Measurements from ENCODE around the gene VSTM2A.
"Not testable (repeated sequence)": the region's sequence is repeated elsewhere in the genome, so short reads cannot be mapped to it uniquely, and the experiment has no call there.

Gene VSTM2A, protein sequence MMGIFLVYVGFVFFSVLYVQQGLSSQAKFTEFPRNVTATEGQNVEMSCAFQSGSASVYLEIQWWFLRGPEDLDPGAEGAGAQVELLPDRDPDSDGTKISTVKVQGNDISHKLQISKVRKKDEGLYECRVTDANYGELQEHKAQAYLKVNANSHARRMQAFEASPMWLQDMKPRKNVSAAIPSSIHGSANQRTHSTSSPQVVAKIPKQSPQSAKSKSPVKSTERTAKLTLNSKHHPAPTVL

GRCh38 chr7:54541669-54542625 lies at the start of gene VSTM2A:
Gene VSTM2A (plus strand): TSS chr7:54542375. CDS start chr7:54542731, 356 bp downstream.
- no peaks in the 10 kb centered on the region for H3K36me3 Mint-ChIP-seq (ENCODE audit: low read depth)
- peaks cover under 1% of the 10 kb centered on the region for H3K9me3 Mint-ChIP-seq
- no peak within 1 kb of the TSS for H3K27ac Mint-ChIP-seq
- H3K27me3 Mint-ChIP-seq, result peaks cover 58% of the 10 kb centered on the region
- intact Hi-C loops (cut with micrococcal nuclease), result no loop called here
- H3K4me1 Mint-ChIP-seq (ENCODE audit: low read depth), result no peaks in the 10 kb centered on the region
- no peak within 1 kb of the TSS for H3K4me3 Mint-ChIP-seq

GRCh38 chr7:54504531-54504930 lies 37.6 kb upstream of the VSTM2A start:
- H3K9me3 Mint-ChIP-seq, result peaks cover 33% of the 10 kb centered on the region
- H3K27ac Mint-ChIP-seq; H3K27me3 Mint-ChIP-seq; H3K4me1 Mint-ChIP-seq (ENCODE audit: low read depth); H3K36me3 Mint-ChIP-seq (ENCODE audit: low read depth); intact Hi-C loops (cut with micrococcal nuclease); H3K4me3 Mint-ChIP-seq: not testable (repeated sequence)

DNA sequence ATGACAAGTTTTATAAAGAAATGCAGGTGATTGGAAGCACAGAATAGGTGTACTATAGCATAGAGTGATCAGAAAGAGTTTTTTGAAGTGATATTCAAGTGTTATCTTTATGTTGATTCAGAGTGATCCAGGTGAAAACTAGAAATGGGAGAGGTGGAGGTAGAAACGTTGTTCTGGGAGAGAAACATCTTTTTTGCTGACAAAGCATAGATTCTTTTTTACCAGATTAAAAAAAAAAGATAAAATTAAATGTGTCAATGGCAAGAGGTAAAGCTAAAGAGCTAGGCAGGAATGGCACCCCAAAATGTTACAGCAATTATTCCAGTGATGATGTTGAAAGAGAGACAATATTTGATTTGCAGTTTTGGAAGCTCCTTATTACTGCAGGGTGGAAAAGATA lies 12.6 kb upstream of the VSTM2A start:
- intact Hi-C loops (cut with micrococcal nuclease), result no loop called here
- Mint-ChIP-seq H3K36me3 (ENCODE audit: low read depth) (no peaks in the 10 kb centered on the region), H3K9me3 (peaks cover 38% of the 10 kb centered on the region), H3K4me1 (ENCODE audit: low read depth) (no peaks in the 10 kb centered on the region), H3K4me3 (no peak overlapping the region), H3K27me3 (no peaks in the 10 kb centered on the region), H3K27ac (no peak overlapping the region)

GRCh38 chr7:54538122-54538521 lies 4.1 kb upstream of the VSTM2A start:
- Mint-ChIP-seq H3K27ac (no peak overlapping the region), H3K9me3 (peaks cover 18% of the 10 kb centered on the region), H3K36me3 (ENCODE audit: low read depth) (no peaks in the 10 kb centered on the region), H3K4me3 (no peak overlapping the region), H3K27me3 (peaks cover 21% of the 10 kb centered on the region), H3K4me1 (ENCODE audit: low read depth) (no peaks in the 10 kb centered on the region)
- intact Hi-C loops (cut with micrococcal nuclease), result no loop called here

DNA sequence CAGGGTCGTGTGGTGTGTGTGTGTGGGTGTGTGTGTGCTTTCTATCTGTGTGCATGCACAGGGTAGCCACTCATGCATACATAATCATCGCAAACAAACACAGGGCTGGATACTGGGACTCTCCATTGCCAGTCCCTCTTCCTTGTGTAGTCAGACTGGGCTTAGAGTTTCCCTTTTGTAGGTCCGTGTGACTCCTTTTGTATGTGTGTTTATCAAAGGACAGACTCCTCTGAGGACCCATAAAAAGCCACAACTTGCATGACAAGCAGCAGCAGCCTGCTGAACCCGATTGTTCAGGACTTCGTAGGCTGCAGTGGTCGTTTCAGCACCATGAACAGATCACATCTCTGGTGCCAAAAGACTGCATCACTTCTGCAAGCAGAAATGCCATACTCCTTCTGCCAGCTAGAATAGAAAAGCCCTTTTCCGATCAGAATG lies 895 bp downstream of the VSTM2A start:
- H3K36me3 Mint-ChIP-seq (ENCODE audit: low read depth), result no peaks in the 10 kb centered on the region
- peaks cover 60% of the 10 kb centered on the region for H3K27me3 Mint-ChIP-seq
- no peak overlapping the region for H3K27ac Mint-ChIP-seq
- H3K4me1 Mint-ChIP-seq (ENCODE audit: low read depth), result no peaks in the 10 kb centered on the region
- intact Hi-C loops (cut with micrococcal nuclease), result no loop called here
- no peaks in the 10 kb centered on the region for H3K9me3 Mint-ChIP-seq
- H3K4me3 Mint-ChIP-seq, result no peak overlapping the region

GRCh38 chr7:54544149-54544526 lies 2.0 kb downstream of the VSTM2A start:
- Mint-ChIP-seq H3K4me3 (no peak overlapping the region), H3K4me1 (ENCODE audit: low read depth) (no peaks in the 10 kb centered on the region), H3K27me3 (peaks cover 61% of the 10 kb centered on the region), H3K27ac (no peak overlapping the region), H3K36me3 (ENCODE audit: low read depth) (no peaks in the 10 kb centered on the region), H3K9me3 (no peaks in the 10 kb centered on the region)
- intact Hi-C loops (cut with micrococcal nuclease), result no loop called here

GRCh38 chr7:54544527-54545240 lies 2.5 kb downstream of the VSTM2A start:
- H3K27me3 Mint-ChIP-seq, result peaks cover 61% of the 10 kb centered on the region
- intact Hi-C loops (cut with micrococcal nuclease), result no loop called here
- no peaks in the 10 kb centered on the region for H3K9me3 Mint-ChIP-seq
- no peaks in the 10 kb centered on the region for H3K36me3 Mint-ChIP-seq (ENCODE audit: low read depth)
- no peak overlapping the region for H3K4me3 Mint-ChIP-seq
- no peak overlapping the region for H3K27ac Mint-ChIP-seq
- H3K4me1 Mint-ChIP-seq (ENCODE audit: low read depth), result no peaks in the 10 kb centered on the region

DNA sequence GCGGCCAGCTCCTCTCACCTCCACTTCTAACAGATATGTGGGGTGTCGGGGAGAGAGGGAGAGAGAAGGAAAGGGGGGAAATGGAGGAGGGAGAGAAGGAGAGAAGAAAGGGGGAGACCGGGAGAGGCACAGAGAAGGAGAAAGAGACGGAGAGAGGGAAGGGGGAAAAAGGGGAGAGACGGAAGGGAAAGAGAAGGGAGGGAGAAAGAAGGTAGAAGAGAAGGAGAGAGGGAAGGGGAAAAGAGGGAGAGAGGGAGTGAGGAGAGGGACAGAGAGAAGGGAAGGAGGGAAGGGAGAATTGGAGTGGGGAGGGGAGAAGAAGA lies 3.0 kb downstream of the VSTM2A start:
- H3K27ac Mint-ChIP-seq, result no peak overlapping the region
- H3K4me1 Mint-ChIP-seq (ENCODE audit: low read depth), result no peaks in the 10 kb centered on the region
- intact Hi-C loops (cut with micrococcal nuclease), result no loop called here
- peaks cover 61% of the 10 kb centered on the region for H3K27me3 Mint-ChIP-seq
- H3K9me3 Mint-ChIP-seq, result no peaks in the 10 kb centered on the region
- H3K4me3 Mint-ChIP-seq, result no peak overlapping the region
- no peaks in the 10 kb centered on the region for H3K36me3 Mint-ChIP-seq (ENCODE audit: low read depth)

GRCh38 chr7:54546081-54546985 lies 4.2 kb downstream of the VSTM2A start:
- H3K4me3 Mint-ChIP-seq, result no peak overlapping the region
- H3K27me3 Mint-ChIP-seq, result peaks cover 58% of the 10 kb centered on the region
- no peak overlapping the region for H3K27ac Mint-ChIP-seq
- H3K36me3 Mint-ChIP-seq (ENCODE audit: low read depth), result no peaks in the 10 kb centered on the region
- intact Hi-C loops (cut with micrococcal nuclease), result no loop called here
- H3K4me1 Mint-ChIP-seq (ENCODE audit: low read depth), result no peaks in the 10 kb centered on the region
- H3K9me3 Mint-ChIP-seq, result no peaks in the 10 kb centered on the region

- H3K36me3 Mint-ChIP-seq (ENCODE audit: low read depth), result no peaks in the 10 kb centered on the region
- no peak overlapping the region for H3K4me3 Mint-ChIP-seq
- H3K27me3 Mint-ChIP-seq, result peaks cover 52% of the 10 kb centered on the region
- no peaks in the 10 kb centered on the region for H3K9me3 Mint-ChIP-seq
- intact Hi-C loops (cut with micrococcal nuclease), result no loop called here
- H3K27ac Mint-ChIP-seq, result no peak overlapping the region
- H3K4me1 Mint-ChIP-seq (ENCODE audit: low read depth), result no peaks in the 10 kb centered on the region
These were observed 4.8 kb downstream of the VSTM2A start for GRCh38 chr7:54546986-54547314.

GRCh38 chr7:54550471-54550870 lies 8.3 kb downstream of the VSTM2A start:
- no peaks in the 10 kb centered on the region for H3K9me3 Mint-ChIP-seq
- intact Hi-C loops (cut with micrococcal nuclease), result no loop called here
- peaks cover 16% of the 10 kb centered on the region for H3K27me3 Mint-ChIP-seq
- H3K4me1 Mint-ChIP-seq (ENCODE audit: low read depth), result no peaks in the 10 kb centered on the region
- no peak overlapping the region for H3K4me3 Mint-ChIP-seq
- no peak overlapping the region for H3K27ac Mint-ChIP-seq
- H3K36me3 Mint-ChIP-seq (ENCODE audit: low read depth), result no peaks in the 10 kb centered on the region

GRCh38 chr7:54556121-54556520 lies 13.9 kb downstream of the VSTM2A start:
- no peaks in the 10 kb centered on the region for H3K4me1 Mint-ChIP-seq (ENCODE audit: low read depth)
- H3K9me3 Mint-ChIP-seq, result no peaks in the 10 kb centered on the region
- H3K27ac Mint-ChIP-seq, result no peak overlapping the region
- H3K4me3 Mint-ChIP-seq, result no peak overlapping the region
- intact Hi-C loops (cut with micrococcal nuclease), result no loop called here
- H3K36me3 Mint-ChIP-seq (ENCODE audit: low read depth), result no peaks in the 10 kb centered on the region
- H3K27me3 Mint-ChIP-seq, result no peaks in the 10 kb centered on the region

- intact Hi-C loops (cut with micrococcal nuclease), result no loop called here
- Mint-ChIP-seq H3K36me3 (ENCODE audit: low read depth) (no peaks in the 10 kb centered on the region), H3K4me1 (ENCODE audit: low read depth) (no peaks in the 10 kb centered on the region)
These were observed 17.2 kb downstream of the VSTM2A start for GRCh38 chr7:54559401-54559800.

More at GRCh38 chr7:54559401-54559800, 17.2 kb downstream of the VSTM2A start:
- no peak overlapping the region for H3K27ac Mint-ChIP-seq
- no peaks in the 10 kb centered on the region for H3K9me3 Mint-ChIP-seq
- H3K27me3 Mint-ChIP-seq, result no peaks in the 10 kb centered on the region
- H3K4me3 Mint-ChIP-seq, result no peak overlapping the region
